Germinal center (tissue), 1 donor: ENCODE measurements around the gene LACTBL1.
A peak's percentile ranks its signal among the peaks of the same experiment; 100 is the strongest.
"Not testable (repeated sequence)": the region's sequence is repeated elsewhere in the genome, so short reads cannot be mapped to it uniquely, and the experiment has no call there.

Experiments
- DNase-seq: peaks from one replicate; pipeline ENCODE4 v3.0.0; 2012; ENCODE audit warnings: mixed read lengths, low spot score

Gene LACTBL1

DNA sequence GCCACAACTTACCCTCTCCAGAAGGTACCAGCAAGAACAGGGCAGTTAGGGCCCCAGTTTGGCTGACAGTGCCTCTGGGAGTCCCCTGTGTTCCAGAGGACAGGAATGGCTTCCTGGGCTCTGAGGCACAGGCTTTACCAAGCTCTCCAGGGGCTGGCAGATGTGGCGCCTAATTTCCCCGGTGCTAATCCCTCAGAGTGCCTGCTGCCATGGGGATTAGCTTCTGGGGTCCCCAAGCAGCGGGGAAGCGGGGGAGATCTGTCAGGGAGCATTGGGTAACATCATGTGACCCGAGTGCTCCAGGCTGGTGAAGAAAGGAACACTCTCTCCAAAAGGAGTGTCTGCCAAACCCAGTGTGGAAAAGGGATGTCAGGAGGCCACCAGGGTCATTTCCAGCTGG, at the start of gene LACTBL1:
LACTBL1 (minus strand) TSS at position 107 of the 400 bp plus-strand sequence. CDS start 550 bp downstream, outside the sequence.
- no peak for DNase-seq

- no peak for DNase-seq
These were observed 49.2 kb upstream of the LACTBL1 start for GRCh38 chr1:23021834-23022233.

- no peak for DNase-seq
These were observed 48.2 kb upstream of the LACTBL1 start for GRCh38 chr1:23020706-23021405.

DNA sequence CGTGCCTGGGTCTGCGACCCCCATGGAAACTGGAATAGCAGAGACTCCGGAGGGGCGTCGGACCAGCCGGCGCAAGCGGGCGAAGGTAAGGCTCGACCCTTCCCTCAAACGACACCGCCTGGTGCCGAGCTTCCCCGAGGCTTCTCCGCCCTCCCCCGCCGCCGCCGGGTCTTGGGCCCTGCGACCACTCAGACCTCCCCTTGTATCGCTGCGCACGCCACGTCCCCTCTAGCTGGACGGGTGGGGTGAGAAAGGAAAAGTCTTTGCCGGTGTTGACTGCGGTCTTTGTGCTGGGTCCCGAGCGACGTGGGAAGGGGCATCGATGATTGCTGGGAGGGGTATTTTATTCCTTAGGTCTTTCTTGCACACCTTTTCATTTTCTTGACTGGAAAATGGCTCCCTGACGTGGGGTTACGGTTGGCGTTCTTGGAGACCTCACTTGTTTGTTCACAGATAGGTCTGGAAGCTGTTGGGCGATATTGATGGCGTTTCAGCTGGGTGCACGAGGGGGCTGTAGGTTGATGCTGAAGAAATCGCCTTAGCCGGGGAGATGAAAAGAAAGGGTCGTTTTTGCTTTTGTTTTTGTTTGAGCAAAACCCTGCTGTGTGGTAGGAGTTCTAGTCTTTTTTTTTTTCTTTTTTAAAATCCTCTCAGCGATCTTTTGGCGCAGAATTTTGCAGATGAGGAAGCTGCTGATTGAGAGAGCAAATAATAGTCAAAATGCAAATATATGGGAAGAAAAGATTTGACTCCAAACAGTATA, 47.4 kb upstream of the LACTBL1 start:
- peak; percentile 42 for DNase-seq

GRCh38 chr1:23019094-23019862, 46.6 kb upstream of the LACTBL1 start, which contains the start of gene KDM1A:
KDM1A (plus strand) TSS chr1:23019468; CDS start chr1:23019597, 129 bp downstream.
- peak; percentile 90 for DNase-seq

GRCh38 chr1:23018661-23019093, 46.0 kb upstream of the LACTBL1 start:
- DNase-seq = peak; percentile 23

GRCh38 chr1:23013657-23014056, 41.0 kb upstream of the LACTBL1 start:
- no peak for DNase-seq

DNA sequence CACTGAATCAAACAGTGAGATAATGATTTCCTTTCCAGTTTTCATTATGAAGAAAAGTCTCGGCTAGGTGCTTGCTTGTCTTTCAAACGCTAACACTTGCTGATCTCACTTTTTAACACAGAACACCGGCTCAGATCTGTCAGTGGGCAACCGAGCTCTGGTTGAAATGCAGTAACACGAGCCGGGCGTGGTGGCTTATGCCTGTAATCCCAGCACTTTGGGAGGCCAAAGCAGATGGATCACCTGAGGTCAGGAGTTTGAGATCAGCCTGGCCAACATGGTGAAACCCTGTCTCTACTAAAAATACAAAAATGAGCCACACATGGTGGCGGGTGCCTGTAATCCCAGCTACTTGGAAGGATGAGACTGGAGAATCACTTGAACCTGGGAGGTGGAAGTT, 37.4 kb upstream of the LACTBL1 start:
- not testable (repeated sequence) for DNase-seq

DNA sequence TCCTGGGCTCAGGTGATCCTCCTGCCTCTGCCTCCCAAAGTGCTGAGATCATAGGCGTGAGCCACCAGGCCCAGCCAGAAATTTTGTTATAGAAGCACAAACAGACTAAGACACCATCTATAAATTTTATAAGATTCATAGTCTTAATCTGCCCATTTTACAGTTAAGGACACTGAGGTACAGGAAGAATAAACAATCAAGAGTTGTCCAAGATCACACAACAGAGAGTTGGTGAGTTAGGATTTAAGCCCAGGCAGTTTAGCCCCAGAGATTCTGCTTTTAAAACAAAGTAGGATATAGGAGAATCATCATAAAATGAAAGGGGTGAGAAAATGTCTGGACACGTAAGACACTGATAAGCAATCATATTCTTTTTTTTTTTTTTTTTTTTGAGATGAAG, 36.2 kb upstream of the LACTBL1 start:
- DNase-seq = no peak

DNA sequence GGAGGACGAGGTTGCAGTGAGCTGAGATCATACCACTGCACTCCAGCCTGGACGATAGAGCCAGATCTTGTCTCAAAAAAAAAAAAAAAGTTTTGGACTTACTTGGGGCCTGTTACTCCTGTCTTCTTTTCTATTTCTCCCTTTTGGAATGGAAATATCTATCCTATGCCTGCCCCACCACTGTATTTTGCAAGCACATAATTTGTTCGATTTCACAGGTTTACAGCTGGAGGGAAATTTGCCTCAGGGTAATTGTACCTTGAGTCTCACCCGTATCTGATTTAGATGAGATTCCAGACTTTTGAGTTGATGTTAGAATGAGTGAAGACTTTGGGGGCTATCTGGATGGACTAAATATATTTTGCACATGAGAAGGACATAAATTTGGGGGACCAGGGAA, 34.4 kb upstream of the LACTBL1 start:
- DNase-seq = no peak

- not testable (repeated sequence) for DNase-seq
These were observed 32.1 kb upstream of the LACTBL1 start for GRCh38 chr1:23004769-23005168.

- no peak for DNase-seq
These were observed 31.4 kb upstream of the LACTBL1 start for GRCh38 chr1:23004112-23004511.

DNA sequence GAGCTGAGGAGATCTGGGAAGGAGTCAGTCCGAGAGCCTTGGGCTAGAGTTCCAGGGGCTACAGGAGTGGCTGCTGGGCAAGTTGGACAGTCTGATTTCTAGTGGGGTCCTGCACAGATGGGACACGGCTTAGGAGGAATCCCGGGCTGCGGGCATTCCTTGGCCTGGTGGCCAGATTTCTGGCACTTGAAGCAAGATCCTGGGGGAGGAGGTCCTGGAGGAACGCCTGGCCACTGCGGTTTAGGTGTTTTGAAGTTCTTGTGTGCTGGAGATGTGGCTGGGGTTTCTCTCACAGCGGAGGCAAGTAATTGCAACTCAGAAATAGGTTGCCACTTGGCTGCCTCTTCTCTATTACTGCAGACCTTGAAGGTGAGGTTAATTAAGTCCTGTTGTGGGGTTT, 29.6 kb upstream of the LACTBL1 start:
- not testable (repeated sequence) for DNase-seq

DNA sequence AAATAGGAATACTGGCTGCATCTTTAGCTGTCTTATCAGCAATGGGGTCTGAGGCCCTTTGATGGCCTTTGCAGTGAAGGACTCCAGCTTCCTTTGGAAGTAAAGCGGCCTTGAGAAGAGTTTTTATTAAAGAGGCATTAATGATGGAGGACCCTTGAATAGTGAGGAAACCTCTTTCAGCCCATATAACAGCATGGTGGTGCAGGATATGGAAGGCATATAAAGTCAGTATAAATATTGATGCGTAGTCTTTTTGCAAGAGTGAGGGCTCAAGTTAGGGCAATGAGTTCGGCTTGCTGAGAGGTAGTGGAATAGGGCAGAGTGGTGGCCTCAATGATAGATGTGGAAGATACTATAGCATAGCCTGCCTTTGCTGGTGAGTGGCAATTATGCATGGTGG, 27.5 kb upstream of the LACTBL1 start:
- not testable (repeated sequence) for DNase-seq

DNA sequence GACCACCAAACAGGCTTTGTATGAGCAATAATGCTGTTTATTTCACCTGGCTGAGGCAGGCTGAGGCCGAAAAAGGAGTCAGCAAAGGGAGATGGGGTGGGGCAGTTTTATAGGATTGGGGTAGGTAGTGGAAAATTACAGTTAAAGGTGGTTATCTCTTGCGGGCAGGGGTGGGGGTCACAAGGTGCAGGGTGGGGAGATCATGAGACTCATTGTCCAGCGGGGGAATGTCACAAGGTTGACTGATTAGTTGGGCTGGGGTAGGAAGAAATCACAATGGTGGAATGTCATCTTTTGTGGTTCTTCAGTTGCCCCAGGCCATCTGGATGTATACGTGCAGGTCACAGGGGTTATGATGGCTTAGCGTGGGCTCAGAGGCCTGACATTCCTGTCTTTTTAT, 24.9 kb upstream of the LACTBL1 start:
- not testable (repeated sequence) for DNase-seq

DNA sequence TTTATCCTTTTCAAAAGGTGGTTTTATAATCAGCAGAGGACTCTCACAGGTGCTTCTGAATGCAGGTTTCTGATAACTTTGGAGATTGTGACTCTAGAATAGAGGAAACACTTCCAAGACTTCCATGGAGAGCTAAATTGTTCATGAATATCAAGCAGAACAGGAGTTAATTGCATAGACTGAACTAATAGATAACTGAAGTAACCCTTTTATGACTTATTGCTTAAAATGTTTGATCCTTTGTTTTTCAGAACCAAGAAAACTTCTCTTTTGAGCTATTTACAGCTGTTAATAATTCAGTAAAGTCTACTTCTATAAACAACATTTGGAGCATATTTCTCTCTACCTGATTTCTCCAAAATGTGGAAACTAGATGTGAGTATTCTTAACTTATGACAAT, 23.1 kb upstream of the LACTBL1 start:
- no peak for DNase-seq

- DNase-seq = not testable (repeated sequence)
These were observed 20.6 kb upstream of the LACTBL1 start for GRCh38 chr1:22993220-22993795.

DNA sequence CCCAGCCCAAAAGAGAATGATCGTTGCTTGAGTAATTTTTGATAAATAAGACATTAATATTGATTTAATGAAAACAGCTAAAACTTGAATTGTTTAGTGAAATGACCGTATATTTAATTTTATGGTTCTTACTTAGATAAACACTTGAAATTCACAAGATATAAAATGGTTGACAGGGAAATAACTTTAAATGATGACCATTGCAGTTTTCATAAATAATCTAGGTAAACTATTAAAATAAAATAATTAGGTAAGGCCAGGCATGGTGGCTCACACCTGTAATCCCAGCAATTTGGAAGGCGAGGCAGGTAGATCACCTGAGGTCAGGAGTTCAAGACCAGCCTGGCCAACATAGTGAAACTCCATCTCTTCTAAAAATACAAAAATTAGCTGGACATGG, 19.7 kb upstream of the LACTBL1 start:
- not testable (repeated sequence) for DNase-seq

- no peak for DNase-seq
These were observed 11.3 kb upstream of the LACTBL1 start for GRCh38 chr1:22983944-22984343.

DNA sequence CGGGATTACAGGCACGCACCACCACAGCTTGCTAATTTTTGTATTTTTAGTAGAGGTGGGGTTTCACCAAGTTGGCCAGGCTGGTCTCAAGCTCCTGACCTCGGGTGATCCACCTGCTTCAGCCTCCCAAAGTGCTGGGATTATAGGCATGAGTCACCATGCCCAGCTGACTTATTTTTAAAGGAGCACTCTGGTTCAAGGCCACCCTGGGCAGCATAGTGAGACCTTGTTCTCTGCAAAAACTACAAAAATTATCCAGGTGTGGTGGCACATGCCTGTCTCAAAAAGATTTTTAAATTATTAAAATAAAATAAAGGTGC, 7.8 kb upstream of the LACTBL1 start:
- DNase-seq = not testable (repeated sequence)

DNA sequence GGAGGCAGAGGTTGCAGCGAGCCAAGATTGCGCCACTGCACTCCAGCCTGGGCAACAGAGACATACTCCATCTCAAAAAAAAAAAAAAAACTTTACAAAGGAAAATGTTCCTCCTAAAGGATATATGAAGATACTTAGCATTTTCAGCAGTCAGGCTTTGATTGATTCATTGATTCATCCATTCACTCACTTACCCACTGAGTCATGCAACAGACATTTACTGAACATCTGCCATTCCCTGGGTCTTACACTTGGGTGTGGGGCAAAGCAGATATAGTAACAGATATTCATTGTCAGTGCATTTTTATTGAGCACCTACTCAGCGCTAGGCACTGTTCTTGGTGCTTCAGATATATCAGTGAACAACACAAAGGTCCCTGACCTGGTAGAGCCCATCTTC, 5.6 kb upstream of the LACTBL1 start:
- no peak for DNase-seq
